Measurements from ENCODE around the gene CFAP251.

GRCh38 chr12:121986489-121987245 is 68.3 kb downstream of the CFAP251 start:
- no peak for TF ChIP-seq CTCF (IDR thresholded peaks at IDR 0.05)
- TF ChIP-seq POLR2A (IDR thresholded peaks at IDR 0.05) = no peak
- TF ChIP-seq POLR2AphosphoS5 (IDR thresholded peaks at IDR 0.05) = no peak
- no peak for TF ChIP-seq EP300 (IDR thresholded peaks at IDR 0.05)

Data from stomach (tissue), 4 donors.